GM19467 (cell line): ENCODE measurements around the gene RAP1GAP.
"Not testable (repeated sequence)": the region's sequence is repeated elsewhere in the genome, so short reads cannot be mapped to it uniquely, and the experiment has no call there.

ENCODE experiments used
- ATAC-seq: cut with Tn5 transposase; IDR thresholded peaks from one replicate; pipeline ENCODE4 v1.9.1; 2021; ENCODE audit warnings: mild to moderate bottlenecking, moderate library complexity; ENCODE audit not compliant: unreplicated experiment

RAP1GAP gene

GRCh38 chr1:21680381-21680780 lies 11.2 kb upstream of the RAP1GAP start:
- ATAC-seq: no peak

- no peak for ATAC-seq
Observed at GRCh38 chr1:21677168-21677567, 8.0 kb upstream of the RAP1GAP start.

- no peak for ATAC-seq
Observed at GRCh38 chr1:21674957-21675356, 5.8 kb upstream of the RAP1GAP start.

GRCh38 chr1:21673853-21674252 lies 4.7 kb upstream of the RAP1GAP start:
- ATAC-seq: not testable (repeated sequence)

GRCh38 chr1:21673277-21673780 lies 4.2 kb upstream of the RAP1GAP start:
- no peak for ATAC-seq

- no peak for ATAC-seq
Observed at GRCh38 chr1:21672478-21673276, 3.5 kb upstream of the RAP1GAP start.

GRCh38 chr1:21671915-21672314 lies 2.8 kb upstream of the RAP1GAP start:
- ATAC-seq: no peak

- no peak for ATAC-seq
Observed at GRCh38 chr1:21670956-21671902, 2.1 kb upstream of the RAP1GAP start.

GRCh38 chr1:21670059-21670881 lies 1.1 kb upstream of the RAP1GAP start:
- ATAC-seq: no peak

GRCh38 chr1:21668951-21669257 lies 253 bp downstream of the RAP1GAP start:
- no peak for ATAC-seq

- ATAC-seq: no peak
Observed at GRCh38 chr1:21668232-21668950, 766 bp downstream of the RAP1GAP start.

GRCh38 chr1:21667348-21668231 lies 1.6 kb downstream of the RAP1GAP start:
- no peak for ATAC-seq

GRCh38 chr1:21666576-21667320 lies 2.4 kb downstream of the RAP1GAP start:
- no peak for ATAC-seq

GRCh38 chr1:21665711-21666575 lies 3.2 kb downstream of the RAP1GAP start:
- no peak for ATAC-seq

- ATAC-seq: no peak
Observed at GRCh38 chr1:21664806-21665588, 4.2 kb downstream of the RAP1GAP start.

- ATAC-seq: no peak
Observed at GRCh38 chr1:21663951-21664805, 5.0 kb downstream of the RAP1GAP start.
